GM19463 (cell line): ENCODE results near the gene KBTBD8.

Experiments used
- ATAC-seq: cut with Tn5 transposase; IDR thresholded peaks from one replicate; pipeline ENCODE4 v1.9.1; 2021; ENCODE audit warnings: mild to moderate bottlenecking, moderate library complexity; ENCODE audit not compliant: unreplicated experiment

KBTBD8 gene

DNA sequence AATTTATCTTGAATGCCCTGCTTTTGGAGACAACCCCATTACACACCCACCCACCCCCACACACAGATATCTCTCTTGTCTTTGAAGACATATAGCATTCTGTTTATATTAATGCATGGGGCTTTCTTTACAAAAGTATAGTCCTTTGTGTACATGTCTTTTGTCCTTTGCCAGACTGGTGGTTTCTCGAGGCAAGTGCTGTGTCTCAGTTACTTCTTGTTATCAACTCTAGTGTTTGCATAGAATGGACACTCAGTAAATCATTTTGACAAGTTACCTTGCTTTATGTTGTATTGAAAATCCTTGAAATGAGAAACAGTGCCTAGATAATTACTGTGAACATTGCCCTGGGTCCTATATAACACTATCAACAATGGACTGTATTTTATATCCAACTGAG is 33.9 kb downstream of the KBTBD8 start:
- ATAC-seq = no peak

DNA sequence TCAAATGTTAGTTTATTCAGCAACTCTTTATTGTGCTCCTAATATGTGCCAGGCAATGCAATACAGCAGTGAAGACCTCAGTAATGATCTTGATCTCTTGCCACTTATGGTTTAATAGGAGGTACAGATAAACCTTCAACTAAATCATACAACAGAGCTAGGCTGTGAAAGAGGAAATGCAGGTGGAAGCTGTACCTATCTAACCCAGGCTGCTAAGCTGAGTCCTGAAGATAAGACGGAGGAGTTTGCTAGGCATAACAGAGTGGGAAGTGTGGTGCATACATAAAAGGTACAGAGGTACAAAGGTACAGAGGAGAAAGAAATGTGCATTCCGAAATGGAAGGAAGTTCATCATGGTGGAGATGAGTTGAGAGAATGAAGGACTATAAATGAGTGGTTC is 35.0 kb downstream of the KBTBD8 start:
- ATAC-seq = no peak

DNA sequence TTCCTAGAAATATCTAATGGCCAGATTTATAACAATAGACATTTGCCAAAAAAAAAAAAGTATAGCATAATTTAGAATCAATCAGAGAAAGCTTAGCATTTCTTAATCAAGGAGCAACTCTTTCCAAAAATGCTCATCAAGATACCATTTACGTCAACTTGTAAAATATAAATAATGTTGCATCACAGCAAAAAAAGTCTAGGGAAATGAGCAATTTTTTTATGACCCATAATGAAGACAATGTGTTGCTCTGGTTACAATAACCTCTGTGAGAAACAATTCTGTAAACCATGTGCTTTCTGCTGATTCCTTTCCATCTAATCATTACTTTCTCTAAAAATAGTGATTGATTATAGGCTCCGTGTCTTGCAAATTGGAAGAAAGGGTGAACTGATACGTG is 36.3 kb downstream of the KBTBD8 start:
- no peak for ATAC-seq

DNA sequence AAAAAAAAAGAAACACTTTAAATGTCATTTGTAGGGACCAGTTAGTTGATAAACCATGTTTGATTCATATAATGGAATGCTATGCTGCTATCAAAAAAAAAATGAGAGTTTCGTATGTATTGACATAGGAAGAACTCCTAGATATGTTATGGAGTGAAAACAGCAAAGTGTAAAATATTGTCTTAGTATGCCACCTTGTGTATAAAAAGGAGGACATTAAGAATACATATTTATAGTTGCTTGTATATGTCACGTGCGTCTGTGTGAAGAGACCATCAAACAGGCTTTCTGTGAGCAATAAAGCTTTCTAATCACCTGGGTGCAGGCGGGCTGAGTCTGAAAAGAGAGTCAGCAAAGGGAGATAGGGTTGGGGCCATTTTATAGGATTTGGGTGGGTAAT is 39.5 kb downstream of the KBTBD8 start:
- no peak for ATAC-seq

DNA sequence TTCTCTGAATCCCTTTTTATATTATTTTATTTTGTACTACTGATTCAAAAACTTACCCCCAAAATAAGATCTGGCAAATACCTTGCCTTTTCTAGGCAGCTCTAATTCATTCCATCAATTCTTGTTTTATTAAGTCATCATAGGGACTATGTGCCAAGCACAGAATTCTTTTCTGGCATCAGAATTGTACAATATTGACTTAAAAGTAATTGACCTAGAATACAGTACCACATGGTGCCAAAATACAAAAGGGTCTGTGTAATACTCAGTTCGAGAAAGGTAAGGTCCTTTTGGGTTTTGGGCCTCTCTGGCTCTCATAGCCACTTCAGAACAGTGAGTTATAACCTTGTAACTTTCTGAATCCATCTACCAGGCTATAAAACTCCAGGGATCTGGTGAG is 46.2 kb downstream of the KBTBD8 start:
- ATAC-seq = no peak

DNA sequence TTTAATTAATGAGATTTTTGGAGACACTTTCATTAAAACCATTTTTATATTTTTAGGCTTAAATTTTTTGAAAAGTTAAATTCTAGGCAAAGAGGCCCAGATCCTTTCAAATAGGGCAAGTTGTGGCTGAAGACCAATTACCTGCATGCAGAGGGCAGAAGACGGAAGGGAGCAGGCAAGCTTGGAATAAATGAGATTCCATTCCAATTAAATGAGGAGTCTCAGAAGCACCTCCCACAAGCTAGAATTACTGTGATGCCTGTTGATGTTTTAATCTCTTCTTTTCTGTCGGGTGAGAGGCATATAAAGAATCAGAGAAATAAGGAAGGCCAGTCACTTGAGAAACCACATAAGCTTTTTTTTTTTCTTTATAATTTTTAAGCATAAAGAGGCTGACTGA is 46.8 kb downstream of the KBTBD8 start:
- no peak for ATAC-seq

DNA sequence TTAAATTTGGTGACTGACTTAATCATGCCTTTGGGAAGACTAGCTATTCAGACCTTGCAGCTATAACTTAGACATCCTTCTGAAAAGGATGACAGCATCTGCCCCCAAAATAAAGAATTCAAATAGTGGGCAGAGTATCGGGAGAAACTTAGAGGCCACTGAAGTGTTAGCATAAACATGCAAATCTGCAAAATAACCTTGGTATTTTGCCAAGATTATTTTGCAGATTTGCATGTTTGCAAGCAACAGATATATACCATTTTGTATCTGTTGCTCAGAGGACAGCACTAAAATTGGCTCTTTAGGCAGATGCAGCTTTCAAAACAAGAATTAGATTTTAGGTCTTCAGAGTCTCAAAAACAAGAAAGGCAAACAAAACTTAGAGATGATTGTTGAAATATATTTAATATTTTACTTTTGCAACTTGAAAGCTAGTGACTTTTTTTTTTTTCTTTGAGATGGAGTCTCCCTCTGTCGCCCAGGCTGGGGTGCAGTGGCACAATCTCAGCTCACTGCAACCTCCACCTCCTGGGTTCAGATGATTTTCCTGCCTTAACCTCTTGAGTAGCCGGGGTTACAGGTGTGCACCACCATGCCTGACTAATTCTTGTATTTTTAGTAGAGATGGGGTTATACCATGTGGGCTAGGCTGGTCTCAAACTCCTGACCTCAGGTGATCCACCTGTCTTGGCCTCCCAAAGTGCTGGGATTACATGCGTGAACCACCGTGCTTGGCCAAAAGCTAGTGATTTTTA is 47.8 kb downstream of the KBTBD8 start:
- no peak for ATAC-seq

DNA sequence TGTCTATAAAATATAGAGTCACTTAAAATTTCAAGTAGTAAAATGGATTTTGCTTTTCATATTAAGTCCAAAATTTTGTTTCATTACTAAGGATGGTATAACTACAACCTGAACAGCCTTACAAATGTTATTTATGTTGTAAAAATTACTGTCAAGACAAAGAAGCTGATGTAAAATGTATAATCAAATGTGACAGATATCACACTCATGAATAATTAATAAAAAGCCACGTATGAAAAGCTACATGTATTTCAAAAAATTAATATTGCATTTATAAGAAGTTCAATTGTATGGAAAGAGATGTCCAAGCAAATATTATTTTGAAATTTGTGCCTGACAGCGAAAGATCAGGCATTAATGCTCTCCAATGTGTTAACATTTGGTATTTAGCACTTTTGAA is 48.9 kb downstream of the KBTBD8 start:
- no peak for ATAC-seq

DNA sequence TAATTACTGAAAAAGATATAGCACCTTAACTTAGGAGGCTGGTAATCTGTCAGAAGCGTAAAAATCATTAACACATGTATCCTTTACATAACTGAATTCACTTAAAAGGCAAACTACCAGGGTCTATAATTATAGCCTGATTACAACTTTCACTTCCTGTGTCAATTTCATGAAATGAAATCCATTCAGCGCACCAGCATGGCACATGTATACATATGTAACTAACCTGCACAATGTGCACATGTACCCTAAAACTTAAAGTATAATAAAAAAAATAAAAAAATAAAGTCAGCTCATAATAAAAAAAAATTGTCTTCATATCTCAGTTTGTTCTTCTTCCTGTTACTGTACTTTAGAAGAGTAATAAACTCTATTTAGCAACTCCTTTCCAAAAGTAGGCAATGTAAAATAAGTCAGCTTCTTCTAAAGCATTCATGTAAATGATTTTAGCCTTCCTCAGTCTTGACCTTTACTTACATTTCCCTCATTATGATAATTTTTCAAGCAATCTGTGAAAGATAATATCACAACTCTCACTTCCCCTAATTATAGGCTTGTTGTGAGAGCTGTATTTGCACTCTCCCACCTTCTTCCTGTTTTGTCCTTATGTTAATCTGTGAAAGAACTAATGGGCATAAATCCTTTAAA is 50.1 kb downstream of the KBTBD8 start:
- peak; percentile 93 for ATAC-seq

DNA sequence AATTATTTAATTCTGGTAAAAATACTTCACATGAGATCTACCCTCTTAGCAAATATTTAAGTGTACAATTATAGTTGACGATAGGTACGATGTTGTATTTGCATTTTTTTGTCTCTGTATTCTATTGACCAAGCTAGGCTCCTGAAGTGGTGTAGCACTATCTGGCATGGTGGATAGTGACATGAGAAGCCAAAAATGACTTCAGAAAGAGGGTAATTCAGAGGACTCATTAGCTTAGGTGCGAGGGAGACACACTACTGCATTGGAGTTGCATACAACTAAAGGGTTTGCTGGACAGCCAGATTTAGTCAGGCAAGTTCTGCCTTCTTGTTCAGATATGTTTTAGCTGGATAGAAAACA is 50.6 kb downstream of the KBTBD8 start:
- ATAC-seq = peak; percentile 56

DNA sequence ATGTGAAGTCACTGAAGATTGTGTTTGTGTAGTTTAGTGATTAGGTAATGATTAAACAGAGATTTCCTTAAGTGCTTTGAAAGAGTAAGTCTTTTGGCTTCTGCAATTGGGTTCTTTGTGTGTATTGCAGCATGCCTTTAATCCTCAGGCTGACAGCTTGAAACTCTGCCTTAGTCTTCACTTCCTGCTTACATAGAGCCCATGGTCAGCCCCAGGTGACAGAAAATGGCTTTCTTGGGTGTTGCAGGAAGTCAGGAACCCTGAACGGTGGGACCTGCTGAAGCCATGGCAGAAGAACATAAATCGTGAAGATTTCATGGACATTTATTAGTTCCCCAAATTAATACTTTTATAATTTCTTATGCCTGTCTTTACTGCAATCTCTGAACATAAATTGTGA is 61.3 kb downstream of the KBTBD8 start:
- ATAC-seq = no peak
